GM18868 (cell line): ENCODE measurements around the gene CACNA2D3.

Experiments
- ATAC-seq: cut with Tn5 transposase; IDR thresholded peaks from one replicate; pipeline ENCODE4 v1.9.1; 2021; ENCODE audit warnings: mild to moderate bottlenecking, moderate library complexity; ENCODE audit not compliant: unreplicated experiment

Gene CACNA2D3

GRCh38 chr3:54324103-54324502 lies 201.8 kb downstream of the CACNA2D3 start:
- no peak for ATAC-seq

- ATAC-seq = no peak
Measured at GRCh38 chr3:54326951-54327350, 204.6 kb downstream of the CACNA2D3 start.

GRCh38 chr3:54331341-54331740 lies 209.0 kb downstream of the CACNA2D3 start:
- ATAC-seq = no peak

GRCh38 chr3:54337846-54338245 lies 215.5 kb downstream of the CACNA2D3 start:
- no peak for ATAC-seq

- no peak for ATAC-seq
Measured at GRCh38 chr3:54339608-54340007, 217.3 kb downstream of the CACNA2D3 start.

GRCh38 chr3:54341811-54342210 lies 219.5 kb downstream of the CACNA2D3 start:
- ATAC-seq = no peak

- no peak for ATAC-seq
Measured at GRCh38 chr3:54342676-54343075, 220.3 kb downstream of the CACNA2D3 start.

GRCh38 chr3:54343495-54343894 lies 221.1 kb downstream of the CACNA2D3 start:
- no peak for ATAC-seq

GRCh38 chr3:54344601-54345231 lies 222.4 kb downstream of the CACNA2D3 start:
- ATAC-seq = no peak

GRCh38 chr3:54345847-54346375 lies 223.6 kb downstream of the CACNA2D3 start:
- ATAC-seq = no peak

- ATAC-seq = no peak
Measured at GRCh38 chr3:54347060-54347459, 224.7 kb downstream of the CACNA2D3 start.

- ATAC-seq = no peak
Measured at GRCh38 chr3:54347933-54348332, 225.6 kb downstream of the CACNA2D3 start.

- no peak for ATAC-seq
Measured at GRCh38 chr3:54349231-54349652, 226.9 kb downstream of the CACNA2D3 start.

GRCh38 chr3:54349691-54350090 lies 227.3 kb downstream of the CACNA2D3 start:
- ATAC-seq = no peak

GRCh38 chr3:54353546-54353945 lies 231.2 kb downstream of the CACNA2D3 start:
- no peak for ATAC-seq

GRCh38 chr3:54353946-54354345 lies 231.6 kb downstream of the CACNA2D3 start:
- no peak for ATAC-seq

GRCh38 chr3:54355800-54356199 lies 233.4 kb downstream of the CACNA2D3 start:
- no peak for ATAC-seq

GRCh38 chr3:54356261-54357045 lies 234.1 kb downstream of the CACNA2D3 start:
- ATAC-seq = no peak

GRCh38 chr3:54357301-54357700 lies 234.9 kb downstream of the CACNA2D3 start:
- no peak for ATAC-seq

- ATAC-seq = no peak
Measured at GRCh38 chr3:54358316-54358715, 236.0 kb downstream of the CACNA2D3 start.

GRCh38 chr3:54358969-54359694 lies 236.8 kb downstream of the CACNA2D3 start:
- ATAC-seq = no peak
